GM10248 (cell line): Measurements from ENCODE around the gene RND3.

Experiments used
- CTCF ChIA-PET: fragments of 300-600 bp; sonication (Branson Sonifier 250); formaldehyde crosslinking; extraction: SDS; loops from one replicate; lab custom pipeline; 2021; ENCODE audit warnings: antibody characterized with exemption; lab: Yijun Ruan, JAX
- POLR2A ChIA-PET: fragments of 350-650 bp; sonication (Branson Sonifier 250); formaldehyde crosslinking; extraction: SDS; loops from one replicate; lab custom pipeline; 2020; ENCODE audit warnings: antibody characterized with exemption; lab: Yijun Ruan, JAX
- DNase-seq: peaks from one replicate; pipeline ENCODE4 v3.0.0; 2012; ENCODE audit errors: extremely low spot score
- TF ChIP-seq, protein P1 (sequence below): IDR thresholded peaks from 2 replicates; pipeline ENCODE4 v1.5.1; 2012; ENCODE audit warnings: mild to moderate bottlenecking, low read depth; ENCODE audit errors: extremely low read depth, missing control alignments, control extremely low read depth

Gene RND3

GRCh38 chr2:150465703-150466569, 21.5 kb downstream of the RND3 start:
- TF ChIP-seq, protein P1, sequence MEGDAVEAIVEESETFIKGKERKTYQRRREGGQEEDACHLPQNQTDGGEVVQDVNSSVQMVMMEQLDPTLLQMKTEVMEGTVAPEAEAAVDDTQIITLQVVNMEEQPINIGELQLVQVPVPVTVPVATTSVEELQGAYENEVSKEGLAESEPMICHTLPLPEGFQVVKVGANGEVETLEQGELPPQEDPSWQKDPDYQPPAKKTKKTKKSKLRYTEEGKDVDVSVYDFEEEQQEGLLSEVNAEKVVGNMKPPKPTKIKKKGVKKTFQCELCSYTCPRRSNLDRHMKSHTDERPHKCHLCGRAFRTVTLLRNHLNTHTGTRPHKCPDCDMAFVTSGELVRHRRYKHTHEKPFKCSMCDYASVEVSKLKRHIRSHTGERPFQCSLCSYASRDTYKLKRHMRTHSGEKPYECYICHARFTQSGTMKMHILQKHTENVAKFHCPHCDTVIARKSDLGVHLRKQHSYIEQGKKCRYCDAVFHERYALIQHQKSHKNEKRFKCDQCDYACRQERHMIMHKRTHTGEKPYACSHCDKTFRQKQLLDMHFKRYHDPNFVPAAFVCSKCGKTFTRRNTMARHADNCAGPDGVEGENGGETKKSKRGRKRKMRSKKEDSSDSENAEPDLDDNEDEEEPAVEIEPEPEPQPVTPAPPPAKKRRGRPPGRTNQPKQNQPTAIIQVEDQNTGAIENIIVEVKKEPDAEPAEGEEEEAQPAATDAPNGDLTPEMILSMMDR: no peak
- POLR2A ChIA-PET: no interaction called here
- no peak for DNase-seq
- CTCF ChIA-PET: no interaction called here

- CTCF ChIA-PET: no interaction called here
- TF ChIP-seq, protein P1: no peak
- POLR2A ChIA-PET: no interaction called here
- no peak for DNase-seq
Observed at GRCh38 chr2:150464986-150465385, 22.5 kb downstream of the RND3 start.

DNA sequence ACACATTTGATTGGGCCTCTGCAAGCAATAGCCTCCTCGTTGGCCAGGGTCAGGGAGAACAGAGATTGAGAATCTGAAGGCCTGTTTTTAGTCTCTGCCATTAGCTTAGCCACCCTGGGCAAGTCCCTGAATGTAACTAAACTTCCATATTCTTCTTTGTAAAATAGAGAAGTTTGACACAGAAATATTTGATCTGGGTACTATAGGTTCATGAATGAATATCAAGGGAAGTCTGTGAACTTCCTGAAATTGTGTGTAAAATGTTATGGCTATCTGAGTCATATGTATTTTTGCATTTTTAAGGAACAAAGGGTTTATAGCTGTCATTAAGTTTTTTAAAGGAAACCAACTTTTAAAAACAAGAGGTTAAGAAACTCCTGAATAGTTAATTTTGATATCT, 23.2 kb downstream of the RND3 start:
- DNase-seq: no peak
- ChIA-PET CTCF (no interaction called here), POLR2A (no interaction called here)
- TF ChIP-seq, protein P1: no peak

DNA sequence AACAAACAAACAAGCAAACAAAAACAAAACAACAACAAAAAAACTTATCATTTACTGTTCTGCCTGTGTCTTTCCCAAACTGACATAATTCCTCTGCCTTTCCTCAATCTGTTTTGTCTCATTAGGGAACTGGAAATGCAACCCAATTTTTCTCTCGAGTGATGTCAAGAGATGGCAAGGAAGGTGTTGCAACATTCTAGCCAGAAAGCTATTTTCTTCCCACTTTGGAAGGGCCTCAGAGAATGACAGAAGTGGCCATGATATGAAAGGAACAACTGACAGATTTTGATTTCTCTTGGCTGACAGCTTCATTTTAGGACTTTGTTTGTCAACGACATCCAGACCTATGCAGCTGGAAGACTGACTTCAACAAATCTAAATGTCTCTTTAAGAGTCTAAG, 24.7 kb downstream of the RND3 start:
- TF ChIP-seq, protein P1: no peak
- ChIA-PET POLR2A (no interaction called here), CTCF (no interaction called here)
- no peak for DNase-seq

DNA sequence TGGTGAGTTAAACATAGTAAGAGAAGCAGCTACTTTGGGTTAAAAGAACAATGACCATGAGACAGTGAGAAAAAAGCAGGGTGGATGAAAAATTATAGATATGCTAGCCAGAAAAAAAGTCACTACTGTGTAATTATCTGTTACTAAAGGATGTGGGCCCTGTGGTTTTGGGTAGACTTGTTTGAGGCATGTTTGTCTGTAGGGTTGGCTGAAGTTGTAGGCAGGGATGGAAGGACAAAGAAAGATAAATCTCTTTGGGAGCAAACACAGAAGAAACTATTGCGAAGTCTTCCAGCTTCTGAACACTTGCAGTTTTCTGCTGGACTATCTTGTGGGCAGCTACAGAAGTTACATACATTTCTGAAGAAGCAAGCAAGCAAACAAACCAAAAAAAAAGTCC, 28.2 kb downstream of the RND3 start:
- DNase-seq: no peak
- ChIA-PET CTCF (interaction anchor here (0.8 kb wide), 1 partner anchor 12 kb away, joined by 4 read pairs; no protein-coding TSS in a partner anchor), POLR2A (no interaction called here)
- TF ChIP-seq, protein P1: no peak

DNA sequence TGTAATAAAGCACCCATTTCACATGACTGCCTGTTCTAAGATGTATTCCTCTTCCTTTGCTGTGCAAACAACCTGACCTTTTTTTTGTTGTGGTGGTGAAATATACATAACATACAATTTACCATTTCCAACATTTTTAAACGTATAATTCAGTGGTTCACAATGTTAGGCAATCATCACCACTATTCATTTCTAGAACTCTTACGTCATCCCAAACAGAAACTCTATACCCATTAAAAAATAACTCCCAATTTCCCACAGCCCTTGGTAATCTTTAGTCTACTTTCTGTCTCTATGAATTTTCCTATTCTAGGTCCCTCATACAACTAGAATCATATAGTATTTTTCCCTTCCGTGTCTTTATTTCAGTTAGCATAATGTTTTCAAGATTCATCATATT, 36.7 kb downstream of the RND3 start:
- CTCF ChIA-PET: no interaction called here
- TF ChIP-seq, protein P1: no peak
- POLR2A ChIA-PET: no interaction called here
- DNase-seq: no peak
